K562 (cell line): ENCODE results near the gene RYR3.

Source experiments
- MECOM ChIP-seq: fragments of 250-450 bp; sonication (Bioruptor Pico); IDR thresholded peaks from 2 replicates; pipeline ENCODE4 v1.8.0; 2022; ENCODE audit warnings: inconsistent platforms
- PCBP1 ChIP-seq: fragments of 200-400 bp; formaldehyde crosslinking; IDR thresholded peaks from 2 replicates; pipeline ENCODE4 v1.6.1; 2018; ENCODE audit warnings: mild to moderate bottlenecking, low read depth, low read length; ENCODE audit not compliant: poor library complexity, severe bottlenecking
- PHF8 ChIP-seq: fragments of 200-600 bp; sonication (generic); IDR thresholded peaks from 2 replicates; pipeline ENCODE4 v1.6.1; 2012; ENCODE audit warnings: mixed run types, mild to moderate bottlenecking, inconsistent platforms, low read length, moderate library complexity, borderline replicate concordance

- no peak for TF ChIP-seq PCBP1
- TF ChIP-seq PHF8, result no peak
- TF ChIP-seq MECOM (CRISPR knock-in tag), result no peak
Measured at GRCh38 chr15:33567652-33568051, 256.9 kb downstream of the RYR3 start.
